Endothelial cell of umbilical vein (primary cell): Measurements from ENCODE around the gene TBX1. TPM values are rescaled to one million over a fixed set of nuclear protein-coding genes. Genes with fewer than 3 reads are reported as not detected.

Experiments
- BruUV-seq: library from RNA; stranded (reverse); fragments of 400-500 nt; replicated peaks from 2 replicates; lab custom pipeline; 2021; lab: Mats Ljungman, UMichigan
- CTCF ChIA-PET: fragments of 300-600, 350-600 bp; sonication (Branson Sonifier 250); formaldehyde crosslinking; loops from one replicate; lab custom pipeline; 2021; ENCODE audit warnings: antibody characterized with exemption, inconsistent platforms; lab: Charles Lee
- POLR2A ChIA-PET: fragments of 300-600, 350-600 bp; sonication (Branson Sonifier 250); formaldehyde crosslinking; loops from one replicate; lab custom pipeline; 2021; ENCODE audit warnings: antibody characterized with exemption, inconsistent platforms; lab: Charles Lee
- DNase-seq: peaks from one replicate; pipeline ENCODE4 v3.0.0-alpha.2; 2011; ENCODE audit warnings: low read depth, low spot score
- FAIRE-seq: peaks from 2 replicates; lab custom pipeline; 2011; peaks lifted over from hg19 to GRCh38; lab: Jason Lieb, UNC
- H2AFZ ChIP-seq: 2 replicates; pipeline ENCODE4 v1.6.0; 2012; ENCODE audit warnings: low read depth, low read length, control low read depth, inconsistent platforms
- H3K27ac ChIP-seq: 2 replicates; pipeline ENCODE4 v1.5.1; 2011; ENCODE audit warnings: low read depth, mild to moderate bottlenecking, control low read depth, low read length, moderate library complexity; ENCODE audit not compliant: insufficient read depth
- H3K27me3 ChIP-seq, 2 experiments: 2 replicates each; pipeline versions ENCODE4 v1.6.0 to v1.6.1; 2011; ENCODE audit warnings: low read length in 2 of 2, mixed read lengths in 1 of 2; ENCODE audit not compliant: control insufficient read depth in 2 of 2, insufficient read depth in 2 of 2
- H3K36me3 ChIP-seq, 2 experiments: 2 replicates in 1 of 2; 3 replicates in 1 of 2; pipeline ENCODE4 v1.5.1; 2011; ENCODE audit warnings: low read length in 2 of 2, mild to moderate bottlenecking in 1 of 2, moderate library complexity in 1 of 2; ENCODE audit not compliant: control insufficient read depth in 2 of 2, insufficient read depth in 2 of 2; ENCODE audit errors: extremely low read depth in 1 of 2
- H3K4me1 ChIP-seq: 3 replicates; pipeline ENCODE4 v1.5.1; 2011; ENCODE audit warnings: mild to moderate bottlenecking, low read length; ENCODE audit not compliant: control insufficient read depth, insufficient read depth; ENCODE audit errors: extremely low read depth
- H3K4me2 ChIP-seq: 2 replicates; pipeline ENCODE4 v1.6.1; 2011; ENCODE audit warnings: low read length, control low read depth, mixed read lengths; ENCODE audit not compliant: insufficient read depth
- H3K4me3 ChIP-seq, 3 experiments: fragments of 200-600 bp in 1 of 3; sonication (generic), shearing (Covaris generic) in 1 of 3; replicated peaks in 1 of 3; 2 replicates each; pipeline ENCODE4 v1.5.1; 2011 to 2016; ENCODE audit warnings: control low read depth in 3 of 3, low read length in 3 of 3, mild to moderate bottlenecking in 2 of 3, inconsistent platforms in 1 of 3, low read depth in 1 of 3, moderate library complexity in 1 of 3; ENCODE audit not compliant: insufficient read depth in 1 of 3
- H3K79me2 ChIP-seq: 2 replicates; pipeline ENCODE4 v1.6.0; 2012; ENCODE audit warnings: low read length, inconsistent platforms; ENCODE audit not compliant: control insufficient read depth, insufficient read depth
- H3K9ac ChIP-seq: replicated peaks from 2 replicates; pipeline ENCODE3; 2011; ENCODE audit warnings: low read length, control low read depth; ENCODE audit not compliant: insufficient read depth; ENCODE audit errors: extremely low read depth
- H3K9me1 ChIP-seq: replicated peaks from 3 replicates; pipeline ENCODE4 v1.6.0; 2011; ENCODE audit warnings: mild to moderate bottlenecking, low read length; ENCODE audit not compliant: control insufficient read depth, insufficient read depth; ENCODE audit errors: extremely low read depth
- H3K9me3 ChIP-seq: replicated peaks from 2 replicates; pipeline ENCODE4 v1.5.1; 2012; ENCODE audit warnings: low read length, inconsistent platforms; ENCODE audit not compliant: control insufficient read depth, insufficient read depth
- H4K20me1 ChIP-seq: replicated peaks from 2 replicates; pipeline ENCODE3; 2011; ENCODE audit warnings: mild to moderate bottlenecking, low read length; ENCODE audit not compliant: control insufficient read depth, insufficient read depth; ENCODE audit errors: extremely low read depth
- CTCF ChIP-seq, 2 donors: IDR thresholded peaks; 1 replicate in 1 of 2; 2 replicates in 1 of 2; pipeline ENCODE4 v1.5.1; 2011; ENCODE audit warnings: low read length in 2 of 2, mild to moderate bottlenecking in 2 of 2, moderate library complexity in 2 of 2, control low read depth in 1 of 2, inconsistent platforms in 1 of 2, low read depth in 1 of 2; ENCODE audit not compliant: insufficient read depth in 1 of 2; ENCODE audit errors: extremely low read depth in 1 of 2
- EZH2 ChIP-seq: IDR thresholded peaks from 2 replicates; pipeline ENCODE4 v1.6.1; 2012; ENCODE audit warnings: borderline replicate concordance, low read depth, mild to moderate bottlenecking, moderate library complexity, low read length, inconsistent platforms; ENCODE audit not compliant: severe bottlenecking
- FOS ChIP-seq: IDR thresholded peaks from 2 replicates; pipeline ENCODE4 v1.6.1; 2011; ENCODE audit warnings: mild to moderate bottlenecking, low read length, moderate library complexity, borderline replicate concordance; ENCODE audit not compliant: insufficient read depth
- GATA2 ChIP-seq: IDR thresholded peaks from 2 replicates; pipeline ENCODE4 v1.7.0; 2011; ENCODE audit warnings: low read depth, mild to moderate bottlenecking, moderate library complexity, mixed read lengths, low read length; ENCODE audit not compliant: insufficient read length, insufficient read depth
- JUN ChIP-seq: IDR thresholded peaks from 2 replicates; pipeline ENCODE4 v1.6.1; 2011; ENCODE audit warnings: borderline replicate concordance, low read depth; ENCODE audit not compliant: insufficient read length, insufficient read depth
- MYC ChIP-seq: IDR thresholded peaks from one replicate; pipeline ENCODE4 v1.6.1; 2011; ENCODE audit warnings: mild to moderate bottlenecking, low read depth, low read length
- POLR2A ChIP-seq: IDR thresholded peaks from 2 replicates; pipeline ENCODE4 v1.6.1; 2012; ENCODE audit warnings: low read depth, mild to moderate bottlenecking, control low read depth, low read length
- POLR2AphosphoS5 ChIP-seq: IDR thresholded peaks from 2 replicates; pipeline ENCODE4 v1.6.1; 2012; ENCODE audit warnings: low read depth, mild to moderate bottlenecking, control low read depth, low read length, moderate library complexity; ENCODE audit not compliant: insufficient read depth
- dilution Hi-C: fragments of 300-500 bp; cut with MboI; formaldehyde crosslinking; loops from one replicate; pipeline ENCODE4 v1.15.0; 2019; ENCODE audit warnings: low sequenced_read_pairs; ENCODE audit not compliant: extremely low pct_ligation_motif_present
- intact Hi-C: fragments of 100-400 bp; cut with micrococcal nuclease; formaldehyde crosslinking; loops from one replicate; pipeline ENCODE4 v1.10.0; 2022
- polyA plus RNA-seq, 4 experiments: library from polyadenylated mRNA; depleted of rRNA in 3 of 4; stranded (reverse) in 3 of 4; unstranded in 1 of 4; fragments of >200 nt; gene quantifications; 2 replicates each; pipeline versions ENCODE4 v1.2.1 to v1.2.3, GENCODE V29; 2011 to 2012; ENCODE audit warnings: missing spikeins in 1 of 4
- total RNA-seq: library from RNA; stranded (reverse); gene quantifications from 2 replicates; pipeline ENCODE4 v1.2.3, GENCODE V29; 2021
- TF ChIP-seq, protein P1 (sequence below): IDR thresholded peaks from 2 replicates; pipeline ENCODE4 v1.6.1; 2011; ENCODE audit not compliant: insufficient read depth, insufficient read length

Gene TBX1
- total and polyA plus RNA-seq, 2 donors (not counting 3 experiments of a cell fraction or from before 2014, with no cell fraction given): 11.0 to 30.2 TPM

DNA sequence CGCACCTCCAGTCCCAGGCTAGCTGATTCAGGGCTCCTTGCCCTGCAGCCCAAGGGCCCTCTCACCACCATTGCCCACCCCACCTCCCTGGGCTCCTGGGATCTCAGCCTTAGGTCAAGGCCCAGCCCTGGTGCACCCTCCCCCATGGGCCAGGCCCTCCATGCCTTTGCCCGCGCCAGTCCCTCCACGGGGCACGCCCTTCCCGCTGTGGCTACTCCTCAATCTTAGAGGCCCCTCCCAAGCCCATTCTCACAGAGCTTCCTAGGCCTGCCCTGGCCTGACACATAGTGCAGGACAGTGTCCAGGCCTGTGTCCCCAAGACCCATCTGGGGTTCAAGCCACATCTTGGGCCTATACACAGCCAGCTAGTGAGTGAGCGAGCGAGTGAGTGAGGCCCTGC is 30.4 kb upstream of the TBX1 start:
- Histone ChIP-seq H3K9me3 (no peaks in the 10 kb centered on the region), H3K79me2 (no peaks in the 10 kb centered on the region), H4K20me1 (no peaks in the 10 kb centered on the region), H3K36me3 (no peaks in the 10 kb centered on the region), H3K4me1 (peaks cover 3% of the 10 kb centered on the region), H3K9me1 (no peaks in the 10 kb centered on the region), H3K9ac (no peak overlapping the region), H3K27me3 (no peaks in the 10 kb centered on the region), H3K4me3 (no peak overlapping the region), H2AFZ (peak overlapping the region; percentile 90), H3K27ac (no peak overlapping the region), H3K4me2 (no peak overlapping the region)
- DNase-seq: no peak
- BruUV-seq: no TSS peak
- FAIRE-seq: no peak
- TF ChIP-seq MYC (no peak), CTCF (IDR thresholded peaks at IDR 0.05; ENCODE audit: extremely low read depth in 1 of 2, insufficient read depth in 1 of 2, low read depth in 1 of 2, low read length in 2 of 2) (no peak), FOS (no peak), GATA2 (no peak), EZH2 (no peak), POLR2A (no peak), JUN (no peak), POLR2AphosphoS5 (no peak)
- TF ChIP-seq, protein P1, sequence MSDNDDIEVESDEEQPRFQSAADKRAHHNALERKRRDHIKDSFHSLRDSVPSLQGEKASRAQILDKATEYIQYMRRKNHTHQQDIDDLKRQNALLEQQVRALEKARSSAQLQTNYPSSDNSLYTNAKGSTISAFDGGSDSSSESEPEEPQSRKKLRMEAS: no peak
- intact Hi-C loops (loop anchor here (1.0 to 2.0 kb wide), 6 partner anchors 37 to 283 kb away; partner anchors contain the start of genes GNB1L and RTL10), dilution Hi-C loops (no loop called here)
- ChIA-PET POLR2A (no interaction called here), CTCF (interaction anchor here (0.5 to 5.5 kb wide), 73 partner anchors 9 to 430 kb away, joined by 3 to 372 read pairs (median 6); partner anchors contain the start of genes COMT, GNB1L, RTL10 and TANGO2)
